Epithelial cell of esophagus (primary cell): Measurements from ENCODE around the gene NDC80.

Experiments
- DNase-seq: peaks from one replicate; pipeline ENCODE4 v3.0.0; 2010; ENCODE audit warnings: low read depth
- H3K4me3 ChIP-seq: 2 replicates; pipeline ENCODE4 v1.5.1; 2011; ENCODE audit warnings: mild to moderate bottlenecking, low read length, control low read depth
- CTCF ChIP-seq: IDR thresholded peaks from 2 replicates; pipeline ENCODE4 v1.5.1; 2011; ENCODE audit warnings: low read depth, mild to moderate bottlenecking, low read length, control low read depth, inconsistent platforms; ENCODE audit not compliant: insufficient read depth; ENCODE audit errors: missing control alignments

The NDC80 gene

GRCh38 chr18:2641638-2642037 lies 70.3 kb downstream of the NDC80 start:
- no peak overlapping the region for H3K4me3 ChIP-seq
- DNase-seq, result no peak

GRCh38 chr18:2642771-2643170 lies 71.4 kb downstream of the NDC80 start:
- DNase-seq, result no peak
- H3K4me3 ChIP-seq, result no peak overlapping the region
- no peak for TF ChIP-seq CTCF

More at GRCh38 chr18:2641638-2642037, 70.3 kb downstream of the NDC80 start:
- TF ChIP-seq CTCF, result no peak

- H3K4me3 ChIP-seq, result no peak overlapping the region
- TF ChIP-seq CTCF, result no peak
- DNase-seq, result no peak
These were observed 73.2 kb downstream of the NDC80 start for GRCh38 chr18:2644535-2644934.

- no peak for TF ChIP-seq CTCF
- no peak overlapping the region for H3K4me3 ChIP-seq
- DNase-seq, result peak; percentile 22
These were observed 80.6 kb downstream of the NDC80 start for GRCh38 chr18:2651981-2652380.

- H3K4me3 ChIP-seq, result no peak overlapping the region
- TF ChIP-seq CTCF, result no peak
- DNase-seq, result no peak
These were observed 82.1 kb downstream of the NDC80 start for GRCh38 chr18:2653467-2653866.

- H3K4me3 ChIP-seq, result peak overlapping the region; percentile 76
- no peak for TF ChIP-seq CTCF
- DNase-seq, result peak; percentile 3
These were observed 83.0 kb downstream of the NDC80 start for GRCh38 chr18:2654169-2654927.

- no peak for TF ChIP-seq CTCF
- peak overlapping the region; percentile 76 for H3K4me3 ChIP-seq
- peak; percentile 7 for DNase-seq
These were observed 83.5 kb downstream of the NDC80 start for GRCh38 chr18:2654928-2655177.
